OCI-LY1 (cell line): Measurements from ENCODE around the gene RECQL5.
"Not testable (repeated sequence)": the region's sequence is repeated elsewhere in the genome, so short reads cannot be mapped to it uniquely, and the experiment has no call there.

Experiments used
- EZH2 ChIP-seq: fragments of 200-600 bp; sonication (generic), shearing (Covaris generic); IDR thresholded peaks from 2 replicates; pipeline ENCODE4 v1.8.0; 2017; ENCODE audit warnings: borderline replicate concordance, mixed run types, mild to moderate bottlenecking, antibody characterized with exemption, low read length, moderate library complexity, mixed read lengths
- TF ChIP-seq, protein P1 (sequence below): fragments of 200-600 bp; sonication (generic), shearing (Covaris generic); IDR thresholded peaks from 2 replicates; pipeline ENCODE4 v1.5.1; 2017; ENCODE audit warnings: mild to moderate bottlenecking, antibody characterized with exemption, low read length, moderate library complexity, mixed read lengths

DNA sequence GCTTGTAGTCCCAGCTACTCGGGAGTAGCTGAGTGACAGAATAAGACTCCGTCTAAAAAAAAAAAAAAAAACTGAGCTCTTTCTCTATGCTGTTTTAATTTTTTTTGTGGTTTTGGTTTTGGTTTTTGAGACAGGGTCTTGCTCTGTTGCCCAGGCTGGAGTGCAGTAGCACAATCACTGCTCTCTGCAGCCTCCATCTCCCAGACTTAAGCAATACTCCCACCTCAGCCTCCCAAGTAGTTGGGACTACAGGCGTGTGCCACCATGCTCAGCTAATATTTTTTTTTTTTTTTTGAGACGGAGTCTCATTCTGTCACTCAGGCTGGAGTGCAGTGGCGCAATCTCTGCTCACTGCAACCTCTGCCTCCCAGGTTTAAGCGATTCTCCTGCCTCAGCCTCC is 83.8 kb downstream of the RECQL5 start:
- TF ChIP-seq, protein P1, sequence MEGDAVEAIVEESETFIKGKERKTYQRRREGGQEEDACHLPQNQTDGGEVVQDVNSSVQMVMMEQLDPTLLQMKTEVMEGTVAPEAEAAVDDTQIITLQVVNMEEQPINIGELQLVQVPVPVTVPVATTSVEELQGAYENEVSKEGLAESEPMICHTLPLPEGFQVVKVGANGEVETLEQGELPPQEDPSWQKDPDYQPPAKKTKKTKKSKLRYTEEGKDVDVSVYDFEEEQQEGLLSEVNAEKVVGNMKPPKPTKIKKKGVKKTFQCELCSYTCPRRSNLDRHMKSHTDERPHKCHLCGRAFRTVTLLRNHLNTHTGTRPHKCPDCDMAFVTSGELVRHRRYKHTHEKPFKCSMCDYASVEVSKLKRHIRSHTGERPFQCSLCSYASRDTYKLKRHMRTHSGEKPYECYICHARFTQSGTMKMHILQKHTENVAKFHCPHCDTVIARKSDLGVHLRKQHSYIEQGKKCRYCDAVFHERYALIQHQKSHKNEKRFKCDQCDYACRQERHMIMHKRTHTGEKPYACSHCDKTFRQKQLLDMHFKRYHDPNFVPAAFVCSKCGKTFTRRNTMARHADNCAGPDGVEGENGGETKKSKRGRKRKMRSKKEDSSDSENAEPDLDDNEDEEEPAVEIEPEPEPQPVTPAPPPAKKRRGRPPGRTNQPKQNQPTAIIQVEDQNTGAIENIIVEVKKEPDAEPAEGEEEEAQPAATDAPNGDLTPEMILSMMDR: not testable (repeated sequence)
- not testable (repeated sequence) for TF ChIP-seq EZH2
